ENCODE measurements around the gene ILF2.

DNA sequence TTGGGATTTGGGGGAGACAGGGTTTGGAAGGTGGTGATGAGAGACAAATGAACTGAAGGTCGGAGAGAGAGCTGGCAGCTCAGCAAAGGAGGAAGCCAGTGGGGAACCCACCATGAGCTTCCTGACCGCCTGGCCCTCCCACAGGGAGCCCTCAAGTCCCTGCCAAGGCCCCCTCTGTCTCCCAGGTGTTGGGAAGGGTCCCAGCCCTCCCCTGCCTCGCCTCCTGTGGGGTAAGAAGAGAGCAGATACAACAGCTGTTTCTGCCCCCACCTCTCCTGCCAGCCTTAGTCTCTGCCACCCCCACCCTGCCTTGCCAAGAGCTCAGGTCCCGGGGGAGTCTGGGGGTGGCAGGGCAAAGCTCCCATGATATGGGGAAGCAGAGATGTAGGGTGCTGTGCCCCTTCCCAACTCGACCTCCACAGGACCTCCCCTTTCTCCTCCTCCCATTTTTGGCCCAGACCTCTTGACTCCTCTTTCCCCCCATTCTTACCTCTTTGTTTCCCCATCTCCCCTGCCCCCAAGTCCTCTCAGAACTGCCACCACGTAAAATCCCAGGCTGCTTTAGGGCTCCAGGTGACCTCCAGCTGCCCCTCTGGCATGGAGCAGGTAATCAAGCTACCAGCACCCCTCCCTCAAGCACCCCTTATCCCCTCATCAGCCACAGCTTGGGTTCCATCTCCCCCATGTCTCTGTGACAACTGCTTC lies 42.0 kb downstream of the ILF2 start:
- TF ChIP-seq, protein P1, sequence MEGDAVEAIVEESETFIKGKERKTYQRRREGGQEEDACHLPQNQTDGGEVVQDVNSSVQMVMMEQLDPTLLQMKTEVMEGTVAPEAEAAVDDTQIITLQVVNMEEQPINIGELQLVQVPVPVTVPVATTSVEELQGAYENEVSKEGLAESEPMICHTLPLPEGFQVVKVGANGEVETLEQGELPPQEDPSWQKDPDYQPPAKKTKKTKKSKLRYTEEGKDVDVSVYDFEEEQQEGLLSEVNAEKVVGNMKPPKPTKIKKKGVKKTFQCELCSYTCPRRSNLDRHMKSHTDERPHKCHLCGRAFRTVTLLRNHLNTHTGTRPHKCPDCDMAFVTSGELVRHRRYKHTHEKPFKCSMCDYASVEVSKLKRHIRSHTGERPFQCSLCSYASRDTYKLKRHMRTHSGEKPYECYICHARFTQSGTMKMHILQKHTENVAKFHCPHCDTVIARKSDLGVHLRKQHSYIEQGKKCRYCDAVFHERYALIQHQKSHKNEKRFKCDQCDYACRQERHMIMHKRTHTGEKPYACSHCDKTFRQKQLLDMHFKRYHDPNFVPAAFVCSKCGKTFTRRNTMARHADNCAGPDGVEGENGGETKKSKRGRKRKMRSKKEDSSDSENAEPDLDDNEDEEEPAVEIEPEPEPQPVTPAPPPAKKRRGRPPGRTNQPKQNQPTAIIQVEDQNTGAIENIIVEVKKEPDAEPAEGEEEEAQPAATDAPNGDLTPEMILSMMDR (IDR thresholded peaks at IDR 0.05; ENCODE audit: poor library complexity) = no peak
- TF ChIP-seq EZH2 (IDR thresholded peaks at IDR 0.05; ENCODE audit: borderline replicate concordance) = no peak
- TF ChIP-seq EZH2phosphoT487 (IDR thresholded peaks at IDR 0.05; ENCODE audit: low read depth, severe bottlenecking, unreplicated experiment) = no peak

All from hepatocyte (in vitro differentiated cells).